HG03378 (cell line): ENCODE measurements around the gene USP48.

Experiments used
- ATAC-seq: cut with Tn5 transposase; IDR thresholded peaks from one replicate; pipeline ENCODE4 v1.9.1; 2021; ENCODE audit warnings: mild to moderate bottlenecking, moderate library complexity; ENCODE audit not compliant: unreplicated experiment

The USP48 gene

DNA sequence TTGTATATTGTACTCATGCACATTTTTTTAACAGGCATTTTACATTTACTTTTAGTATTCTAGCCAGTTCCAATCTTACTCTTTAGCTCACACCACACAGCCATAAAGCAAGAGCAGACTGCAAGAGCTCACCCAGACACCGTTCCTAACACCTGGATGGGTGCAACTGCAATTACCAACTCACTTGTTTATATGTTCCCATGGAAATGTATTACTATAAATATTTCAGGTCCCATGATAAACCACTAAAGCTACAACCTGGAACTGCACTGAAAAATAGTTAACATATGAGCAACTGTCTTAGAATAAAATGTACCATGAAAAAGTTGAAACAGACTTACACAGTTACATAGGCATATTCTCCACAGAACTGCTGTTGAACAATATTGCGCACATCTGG is 30.8 kb downstream of the USP48 start:
- no peak for ATAC-seq

DNA sequence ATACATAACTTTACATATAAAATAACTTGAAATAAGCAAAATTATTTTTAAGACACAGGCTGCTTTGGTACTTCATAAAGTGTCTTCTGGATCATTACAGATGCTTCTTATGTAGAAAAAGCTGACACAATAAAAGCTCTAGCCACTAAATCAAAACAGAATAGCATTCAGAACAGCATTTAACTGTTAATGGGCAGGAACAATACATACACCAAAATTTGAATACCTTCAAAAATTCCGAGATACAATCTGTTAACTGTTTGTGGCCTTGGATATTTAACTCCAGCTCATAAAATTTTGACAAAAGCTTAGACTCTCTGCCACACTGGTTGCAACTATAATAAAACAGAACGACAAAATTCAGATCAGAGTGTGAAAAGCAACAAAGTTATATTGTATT is 31.7 kb downstream of the USP48 start:
- ATAC-seq: no peak

DNA sequence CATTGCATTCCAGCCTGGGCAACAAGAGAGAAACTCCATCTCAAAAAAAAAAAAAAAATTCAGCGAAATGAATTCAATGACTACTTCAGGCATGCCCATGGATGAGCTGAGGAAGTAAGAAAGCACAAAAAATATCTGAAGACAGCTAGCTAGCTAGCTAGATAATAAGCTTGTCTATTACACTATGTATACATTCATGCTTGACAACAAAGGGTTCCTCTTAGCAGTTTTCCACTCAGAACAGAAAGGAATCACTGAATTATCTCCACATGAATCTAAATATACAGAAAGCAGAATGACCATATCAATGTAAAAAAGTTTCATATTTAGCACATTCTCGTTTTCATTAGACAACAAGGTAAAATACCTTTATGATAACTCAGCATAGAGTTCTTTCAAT is 32.1 kb downstream of the USP48 start:
- ATAC-seq: no peak

- no peak for ATAC-seq
These were observed 33.0 kb downstream of the USP48 start for GRCh38 chr1:21749859-21750468.

GRCh38 chr1:21749109-21749508 is 33.8 kb downstream of the USP48 start:
- no peak for ATAC-seq

- ATAC-seq: no peak
These were observed 39.5 kb downstream of the USP48 start for GRCh38 chr1:21743476-21743875.

DNA sequence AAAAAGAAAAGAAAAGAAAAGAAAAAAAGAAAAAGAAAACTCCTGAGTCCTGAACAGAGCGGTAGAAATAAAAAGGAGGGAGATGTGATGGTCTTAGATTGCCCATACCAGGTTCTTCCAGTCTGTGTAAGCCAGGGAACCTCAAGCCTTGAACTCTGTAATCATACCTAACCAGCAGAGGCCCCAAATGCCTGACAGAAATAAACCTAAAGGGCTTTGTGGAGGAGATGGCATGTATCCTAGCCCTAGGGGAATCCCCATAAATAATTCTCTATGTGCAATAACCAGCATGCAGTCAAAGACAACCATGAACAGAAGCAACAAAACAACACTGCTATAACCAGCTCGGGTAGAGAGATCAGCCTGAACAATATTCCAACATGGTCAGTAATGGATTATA is 40.4 kb downstream of the USP48 start:
- ATAC-seq: no peak

DNA sequence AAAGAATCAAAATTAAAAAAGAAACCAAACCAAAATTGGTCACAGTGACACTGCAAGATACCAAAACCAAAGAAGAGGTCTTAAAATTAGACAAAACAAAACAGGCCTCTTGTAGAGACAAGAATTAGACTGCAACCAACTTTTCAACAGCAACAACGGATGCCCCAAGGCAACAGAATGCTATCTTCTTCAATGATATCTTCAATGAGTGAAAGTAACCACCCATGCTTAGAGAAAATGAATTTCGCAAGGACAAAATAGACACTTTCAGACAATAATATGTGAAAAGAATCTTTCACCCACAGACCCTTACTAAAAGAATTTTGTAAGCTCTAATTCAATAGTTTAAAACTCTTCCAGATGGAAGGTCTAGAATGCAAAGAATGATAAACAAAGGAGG is 41.7 kb downstream of the USP48 start:
- no peak for ATAC-seq

- ATAC-seq: no peak
These were observed 46.1 kb downstream of the USP48 start for GRCh38 chr1:21736876-21737275.

- no peak for ATAC-seq
These were observed 46.9 kb downstream of the USP48 start for GRCh38 chr1:21736011-21736410.

- no peak for ATAC-seq
These were observed 48.4 kb downstream of the USP48 start for GRCh38 chr1:21734526-21734925.

DNA sequence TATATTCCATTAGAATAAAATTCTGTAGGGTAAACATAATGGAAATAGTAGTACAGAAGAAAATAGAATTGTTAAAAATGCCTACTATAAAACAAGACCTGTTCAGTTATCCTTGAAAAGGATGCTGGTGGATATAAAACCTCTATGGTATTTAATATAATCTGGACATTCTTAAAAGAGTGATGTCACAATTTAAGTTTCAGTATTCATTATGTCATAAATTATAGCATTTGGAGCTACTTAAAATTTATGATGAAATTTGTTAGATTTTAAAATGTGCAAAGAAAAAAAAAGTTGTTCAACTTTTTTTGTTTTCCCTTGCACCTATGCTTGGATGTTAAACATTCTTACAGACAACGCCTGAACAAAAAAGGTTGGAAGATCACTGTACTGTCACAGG is 50.3 kb downstream of the USP48 start:
- no peak for ATAC-seq

GRCh38 chr1:21725748-21726392 is 57.1 kb downstream of the USP48 start:
- no peak for ATAC-seq

DNA sequence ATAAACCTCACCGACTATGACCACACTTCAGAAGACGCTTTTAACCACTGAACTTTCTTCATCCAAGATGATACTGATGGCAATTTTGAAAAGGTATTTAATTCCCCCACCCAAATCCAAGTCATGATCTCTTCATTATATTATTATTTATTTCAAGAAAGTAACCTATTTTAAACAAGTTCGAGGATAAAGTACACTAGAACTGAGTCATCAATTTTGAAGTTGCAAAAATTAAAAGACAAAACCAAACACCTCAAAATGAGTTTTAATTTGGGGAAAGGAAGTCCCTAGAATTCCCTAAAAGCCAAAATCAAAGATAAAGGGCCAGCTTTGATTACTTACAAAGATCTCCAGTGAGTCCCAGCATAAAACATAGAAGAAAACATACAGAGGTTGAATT is 58.4 kb downstream of the USP48 start:
- ATAC-seq: no peak

DNA sequence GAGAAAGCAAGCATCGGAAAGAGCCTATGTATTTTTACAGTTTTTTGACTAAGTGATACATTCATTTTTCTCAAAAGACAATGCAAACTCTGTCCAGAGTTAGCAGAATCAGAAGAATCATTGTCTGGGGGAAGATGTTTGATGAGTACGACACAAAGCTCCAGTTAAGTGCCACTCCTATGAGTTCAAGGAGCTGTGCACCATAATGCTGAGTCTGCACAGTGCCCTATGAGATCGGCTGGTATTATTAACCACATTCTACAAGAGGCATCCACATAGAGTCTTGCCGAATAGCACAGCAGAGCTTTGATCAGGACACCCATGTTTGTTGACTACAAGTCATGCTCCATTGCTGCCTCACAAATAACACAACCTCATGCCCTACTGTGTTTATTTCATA is 58.9 kb downstream of the USP48 start:
- no peak for ATAC-seq

- no peak for ATAC-seq
These were observed 61.5 kb downstream of the USP48 start for GRCh38 chr1:21721295-21721985.

DNA sequence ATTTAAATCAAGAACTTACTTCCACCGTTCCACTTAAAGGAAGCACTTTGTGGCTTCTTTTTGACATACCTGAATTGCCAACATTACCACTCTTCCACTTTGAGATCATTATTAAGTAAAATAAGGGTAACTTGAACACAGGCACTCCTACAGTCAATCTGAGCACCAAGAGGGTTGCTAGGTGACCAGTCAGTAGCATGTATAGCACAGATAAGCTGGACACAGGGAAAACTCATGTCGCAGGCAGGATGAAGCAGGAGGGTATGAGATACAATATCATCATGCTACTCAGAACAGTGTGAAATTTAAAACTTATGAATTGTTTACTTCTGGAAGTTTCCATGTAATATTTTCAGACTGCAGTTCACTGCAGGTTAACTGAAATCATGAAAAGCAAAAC is 66.8 kb downstream of the USP48 start:
- ATAC-seq: no peak

DNA sequence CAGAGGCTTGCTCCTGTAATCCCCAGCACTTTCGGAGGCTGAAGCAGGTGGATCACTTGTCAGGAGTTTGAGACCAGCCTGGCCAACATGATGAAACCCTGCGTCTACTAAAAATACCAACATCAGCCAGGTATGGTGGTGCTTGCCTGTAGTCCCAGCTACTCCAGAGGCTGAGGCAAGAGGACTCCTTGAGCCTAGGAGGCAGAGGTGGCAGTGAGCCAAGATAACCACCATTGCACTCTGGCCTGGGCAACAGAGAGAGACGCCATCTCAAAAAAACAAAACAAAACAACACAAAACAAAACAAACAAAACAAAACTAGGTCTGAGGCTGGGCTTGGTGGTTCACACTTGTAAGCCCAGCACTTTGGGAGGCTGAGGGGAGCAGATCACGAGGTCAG is 75.1 kb downstream of the USP48 start:
- no peak for ATAC-seq

- ATAC-seq: no peak
These were observed 75.7 kb downstream of the USP48 start for GRCh38 chr1:21707086-21707840.

- ATAC-seq: no peak
These were observed 76.7 kb downstream of the USP48 start for GRCh38 chr1:21706151-21706835.

GRCh38 chr1:21705303-21705980 is 77.5 kb downstream of the USP48 start:
- no peak for ATAC-seq
